NCI-H1417 (cell line): Measurements from ENCODE around the gene MRPL43.

Experiments
- DNase-seq, 3 experiments: peaks; one replicate each; lab custom pipeline; 2025; lab: John Stamatoyannopoulos, UW

MRPL43 gene

DNA sequence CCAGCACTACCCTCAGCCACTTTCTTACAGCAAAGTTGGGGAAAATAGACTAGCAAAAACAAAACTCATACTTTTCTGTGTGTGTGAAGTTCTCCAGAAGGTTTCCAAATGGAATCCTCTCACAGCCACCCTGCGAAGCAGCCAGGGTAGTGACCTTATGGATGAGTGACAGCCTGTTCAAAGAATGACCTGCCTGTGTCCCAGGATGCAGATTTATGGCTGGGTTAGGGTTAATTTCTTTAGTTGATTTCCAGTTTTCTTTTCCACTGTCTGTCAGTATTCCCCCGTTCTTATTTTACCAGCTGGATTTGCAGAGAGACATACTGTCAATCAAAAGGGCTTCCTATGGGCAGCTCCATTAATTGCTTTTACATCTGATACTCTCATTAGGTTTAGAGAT lies 20.4 kb downstream of the MRPL43 start:
- no peak for DNase-seq

DNA sequence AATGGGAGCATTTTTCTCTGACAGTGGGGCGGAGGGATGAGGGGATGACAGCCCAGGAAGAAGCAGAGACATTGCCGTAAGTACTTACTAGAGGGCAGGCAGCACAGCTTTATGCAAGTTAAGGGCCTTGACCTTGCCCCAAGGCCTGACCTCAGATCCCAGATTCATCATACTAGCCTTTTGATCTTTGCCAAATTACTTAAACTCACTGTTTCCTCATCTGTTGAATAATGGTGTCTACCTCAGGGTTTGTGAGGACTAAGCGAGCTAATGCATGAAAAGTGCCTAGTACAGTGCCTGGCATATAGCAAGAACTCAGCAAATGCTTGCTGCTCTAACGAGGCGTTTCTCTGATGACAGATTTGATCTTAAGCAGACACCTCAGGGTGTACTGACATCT lies 21.5 kb downstream of the MRPL43 start:
- DNase-seq = no peak

DNA sequence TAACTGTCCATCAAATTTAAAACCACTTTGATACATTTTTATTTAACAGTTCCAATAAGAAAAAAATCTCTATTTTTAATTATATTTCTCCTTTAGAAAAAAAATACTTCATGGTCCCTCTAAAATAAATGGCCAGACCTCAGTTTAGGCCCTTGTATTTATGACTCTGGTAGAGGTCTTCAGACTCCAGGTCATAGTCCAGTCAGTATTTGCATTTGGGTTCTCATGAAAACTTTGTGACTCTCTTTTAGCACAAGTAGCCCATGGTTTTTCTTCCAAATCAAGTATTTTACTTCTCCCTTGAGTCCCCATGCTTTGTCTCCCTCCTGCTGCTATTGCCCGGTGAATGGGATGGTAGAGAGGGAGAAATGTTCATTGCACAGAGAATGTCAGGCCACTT lies 23.5 kb downstream of the MRPL43 start:
- no peak for DNase-seq

DNA sequence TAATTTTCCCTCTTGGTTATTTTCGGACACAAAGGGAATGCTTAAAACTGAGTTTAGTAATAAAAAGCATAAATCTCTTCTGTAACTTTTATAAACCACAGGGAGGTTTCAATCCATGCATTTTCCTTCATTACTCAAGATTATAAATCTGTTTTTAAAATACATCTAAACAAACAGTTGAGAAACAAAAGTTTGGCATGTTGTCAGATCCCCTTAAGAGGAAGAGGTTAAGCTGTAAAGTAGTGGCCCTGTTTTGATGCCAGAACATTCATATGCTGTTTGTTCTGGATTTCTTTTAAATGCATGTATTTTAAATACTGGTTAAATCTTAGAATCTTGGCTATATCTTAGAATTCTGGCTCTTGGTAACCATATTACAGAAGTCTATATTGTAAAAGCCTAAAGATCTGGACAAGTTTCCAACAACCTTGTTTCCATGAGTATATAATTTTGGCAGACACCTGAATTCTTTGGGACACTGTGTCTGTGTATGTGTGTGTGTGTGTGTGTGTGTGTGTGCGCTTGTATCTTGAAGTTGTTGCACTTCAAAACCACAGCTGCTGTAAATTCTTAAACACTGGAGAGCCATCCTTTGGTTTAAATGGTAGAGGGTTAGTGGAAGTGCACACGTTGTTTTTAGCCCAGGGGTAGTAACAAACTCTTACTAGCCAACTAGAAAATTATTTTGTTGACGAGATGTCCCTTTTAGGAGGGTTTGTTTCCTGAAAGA lies 24.8 kb downstream of the MRPL43 start:
- DNase-seq = no peak

DNA sequence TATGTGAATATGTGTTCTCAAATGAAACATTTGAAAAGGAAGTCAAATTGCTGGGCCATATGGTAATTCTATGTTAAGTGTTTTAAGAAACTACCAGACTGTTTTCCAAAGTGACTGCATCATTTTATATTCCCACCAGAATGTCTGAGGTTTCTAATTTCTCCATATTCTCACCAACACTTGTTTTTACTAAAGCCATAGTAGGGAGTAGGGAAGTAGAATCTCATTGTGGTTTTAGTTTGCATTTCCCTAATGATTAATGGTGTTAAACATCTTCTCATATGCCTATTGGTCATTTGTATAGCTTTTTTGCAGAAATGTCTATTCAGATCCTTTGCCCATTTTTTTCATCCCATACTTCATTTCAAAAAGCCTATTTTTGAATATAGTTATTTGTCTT lies 27.0 kb downstream of the MRPL43 start:
- DNase-seq = no peak

DNA sequence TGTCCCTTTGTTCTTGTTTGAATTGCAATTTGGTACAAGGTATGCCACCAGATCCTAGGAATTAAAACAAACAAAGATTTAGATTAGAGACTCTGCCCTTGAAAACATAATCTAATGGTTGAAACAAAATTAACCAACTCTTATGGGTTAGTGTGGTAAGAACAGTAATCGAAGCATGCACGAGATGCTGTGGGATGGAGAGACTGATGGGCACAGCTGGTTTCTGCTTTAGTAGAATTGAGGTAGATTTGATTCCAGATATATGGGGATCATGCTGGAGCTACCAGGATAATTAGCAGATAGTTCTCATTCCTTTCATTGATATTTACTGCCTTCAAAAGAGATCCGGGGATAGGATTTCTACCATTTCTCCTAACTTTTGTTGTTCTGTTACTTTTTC lies 38.4 kb downstream of the MRPL43 start:
- no peak for DNase-seq

DNA sequence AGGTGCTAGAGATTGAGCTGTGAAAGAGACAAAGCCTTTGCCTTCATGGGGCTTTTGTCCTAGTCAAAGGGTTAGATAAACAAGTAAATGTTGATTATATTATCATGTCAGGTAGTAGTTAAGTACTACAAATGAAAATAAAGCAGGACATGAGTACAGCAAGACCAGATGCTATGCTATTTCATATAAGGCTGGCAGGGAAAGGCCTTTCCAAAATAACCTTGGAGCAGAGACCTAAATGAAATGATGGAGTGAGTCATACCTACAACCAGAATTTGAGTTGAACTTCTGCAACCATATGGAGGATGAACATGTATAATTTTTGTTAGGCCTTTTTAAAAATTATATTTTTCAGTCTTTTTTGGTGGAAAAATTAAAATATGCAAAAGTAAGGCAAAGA lies 41.5 kb downstream of the MRPL43 start:
- DNase-seq = no peak

DNA sequence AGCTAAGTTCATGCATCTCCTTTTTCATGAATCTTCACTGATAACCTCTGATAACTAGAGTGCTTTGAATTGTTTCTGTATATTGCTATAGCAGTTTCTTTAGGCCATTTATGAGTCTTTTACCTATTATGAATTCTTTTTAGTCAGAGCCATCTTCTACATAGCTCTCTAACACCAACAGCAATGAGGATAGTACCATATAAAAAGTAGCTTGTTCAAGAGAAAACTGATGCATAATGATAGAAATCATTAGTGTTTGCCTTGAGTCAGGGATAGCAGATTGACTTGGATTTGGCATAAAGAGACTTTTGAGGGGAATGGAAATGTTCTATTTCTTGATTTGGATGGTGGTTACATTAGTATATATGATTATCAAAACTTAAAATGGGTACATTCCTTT lies 43.8 kb downstream of the MRPL43 start:
- DNase-seq = no peak

DNA sequence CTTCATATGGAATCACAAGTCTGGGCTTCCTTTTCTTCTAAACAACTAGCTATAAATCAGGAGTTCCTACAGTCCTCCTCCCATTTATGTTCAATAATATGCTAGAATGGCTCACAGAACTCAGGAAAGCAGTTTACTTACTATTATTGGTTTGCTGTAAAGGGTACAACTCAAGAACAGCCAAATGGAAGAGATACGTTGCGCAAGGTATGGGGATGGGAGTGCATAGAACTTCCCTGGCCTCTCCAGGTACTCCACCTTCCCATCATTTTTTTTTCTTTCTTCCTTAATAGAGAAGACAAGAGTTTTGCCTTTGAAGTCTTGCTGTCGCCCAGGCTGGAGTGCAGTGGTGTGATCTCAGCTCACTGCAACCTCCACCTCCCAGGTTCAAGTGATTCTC lies 45.1 kb downstream of the MRPL43 start:
- no peak for DNase-seq

DNA sequence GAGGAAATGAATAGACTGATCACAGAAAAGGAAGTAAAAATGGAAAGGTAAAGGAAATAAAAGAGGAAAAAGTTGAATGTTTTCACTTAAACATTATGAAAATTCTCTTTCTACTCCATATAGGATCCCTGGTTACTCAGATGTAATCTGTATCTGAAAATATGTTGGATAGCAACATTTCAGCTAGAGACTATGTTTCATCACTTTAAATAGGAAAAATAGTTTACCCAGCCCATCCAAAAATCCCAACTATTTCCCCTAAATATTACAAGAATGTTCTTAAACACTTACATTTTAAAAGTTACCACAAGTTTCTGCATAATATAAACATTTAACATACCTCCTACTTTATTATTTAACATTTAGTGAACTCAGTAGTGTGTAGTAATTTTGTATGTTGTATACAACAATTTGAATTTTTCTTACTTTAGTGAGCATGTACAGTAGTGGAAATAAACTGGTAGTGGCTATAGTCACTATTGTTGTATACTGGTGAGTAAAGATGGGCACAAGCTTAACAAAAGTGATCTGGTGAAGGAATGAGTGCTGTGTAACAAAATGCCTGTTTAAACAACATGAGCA lies 47.4 kb downstream of the MRPL43 start:
- no peak for DNase-seq
